OCI-LY3 (cell line): ENCODE results near the gene ZNF608.
A peak's percentile ranks its signal among the peaks of the same experiment; 100 is the strongest.

ENCODE experiments used
- H2AFZ ChIP-seq: fragments of 200-600, 300-600 bp; shearing (Covaris generic); 2 replicates; pipeline ENCODE4 v1.6.0; 2014; ENCODE audit warnings: antibody characterized with exemption, low read depth, low read length
- H3K27ac ChIP-seq: fragments of 200-600, 300-600 bp; sonication (generic); 2 replicates; pipeline ENCODE4 v1.5.1; 2014; ENCODE audit warnings: mild to moderate bottlenecking, low read length, moderate library complexity, mixed read lengths
- H3K27me3 ChIP-seq: fragments of 200-600, 300-600 bp; sonication (generic); 2 replicates; pipeline ENCODE4 v1.6.1; 2014; ENCODE audit warnings: low read depth, low read length, mixed read lengths
- H3K36me3 ChIP-seq: fragments of 200-600, 300-600 bp; sonication (generic); replicated peaks from 2 replicates; pipeline ENCODE3; 2014; ENCODE audit warnings: low read depth, low read length, mixed read lengths
- H3K4me1 ChIP-seq: fragments of 300-600, 200-600 bp; sonication (generic); 2 replicates; pipeline ENCODE4 v1.6.1; 2014; ENCODE audit warnings: low read length, mixed read lengths
- H3K4me2 ChIP-seq: fragments of 200-600, 300-600 bp; sonication (generic); 2 replicates; pipeline ENCODE4 v1.6.1; 2014; ENCODE audit warnings: low read length, mixed read lengths
- H3K4me3 ChIP-seq: fragments of 300-600, 200-600 bp; sonication (generic); 2 replicates; pipeline ENCODE4 v1.5.1; 2014; ENCODE audit warnings: antibody characterized with exemption, mild to moderate bottlenecking, low read length, moderate library complexity
- H3K79me2 ChIP-seq: fragments of 300-600, 200-600 bp; shearing (Covaris generic); 2 replicates; pipeline ENCODE4 v1.6.1; 2014; ENCODE audit warnings: mild to moderate bottlenecking, low read length, mixed read lengths
- H3K9ac ChIP-seq: fragments of 300-600, 200-600 bp; shearing (Covaris generic); 2 replicates; pipeline ENCODE4 v1.6.0; 2014; ENCODE audit warnings: mild to moderate bottlenecking, low read length, moderate library complexity
- H3K9me3 ChIP-seq: fragments of 200-600, 300-600 bp; shearing (Covaris generic); 2 replicates; pipeline ENCODE4 v1.6.1; 2014; ENCODE audit warnings: low read length, mixed read lengths; ENCODE audit not compliant: insufficient read depth
- H4K20me1 ChIP-seq: fragments of 200-600, 300-600 bp; sonication (generic); 2 replicates; pipeline ENCODE4 v1.6.1; 2016; ENCODE audit warnings: low read length, mixed read lengths; ENCODE audit not compliant: insufficient read depth
- EZH2phosphoT487 ChIP-seq: fragments of 200-600 bp; shearing (Covaris generic); IDR thresholded peaks from 2 replicates; pipeline ENCODE4 v1.6.1; 2018; ENCODE audit warnings: antibody characterized with exemption, mixed run types, low read depth
- TF ChIP-seq, protein P1 (sequence below): fragments of 200-600, 300-600 bp; sonication (generic); IDR thresholded peaks from 2 replicates; pipeline ENCODE4 v1.5.1; 2014; ENCODE audit warnings: antibody characterized with exemption, low read length, low read depth

The ZNF608 gene

DNA sequence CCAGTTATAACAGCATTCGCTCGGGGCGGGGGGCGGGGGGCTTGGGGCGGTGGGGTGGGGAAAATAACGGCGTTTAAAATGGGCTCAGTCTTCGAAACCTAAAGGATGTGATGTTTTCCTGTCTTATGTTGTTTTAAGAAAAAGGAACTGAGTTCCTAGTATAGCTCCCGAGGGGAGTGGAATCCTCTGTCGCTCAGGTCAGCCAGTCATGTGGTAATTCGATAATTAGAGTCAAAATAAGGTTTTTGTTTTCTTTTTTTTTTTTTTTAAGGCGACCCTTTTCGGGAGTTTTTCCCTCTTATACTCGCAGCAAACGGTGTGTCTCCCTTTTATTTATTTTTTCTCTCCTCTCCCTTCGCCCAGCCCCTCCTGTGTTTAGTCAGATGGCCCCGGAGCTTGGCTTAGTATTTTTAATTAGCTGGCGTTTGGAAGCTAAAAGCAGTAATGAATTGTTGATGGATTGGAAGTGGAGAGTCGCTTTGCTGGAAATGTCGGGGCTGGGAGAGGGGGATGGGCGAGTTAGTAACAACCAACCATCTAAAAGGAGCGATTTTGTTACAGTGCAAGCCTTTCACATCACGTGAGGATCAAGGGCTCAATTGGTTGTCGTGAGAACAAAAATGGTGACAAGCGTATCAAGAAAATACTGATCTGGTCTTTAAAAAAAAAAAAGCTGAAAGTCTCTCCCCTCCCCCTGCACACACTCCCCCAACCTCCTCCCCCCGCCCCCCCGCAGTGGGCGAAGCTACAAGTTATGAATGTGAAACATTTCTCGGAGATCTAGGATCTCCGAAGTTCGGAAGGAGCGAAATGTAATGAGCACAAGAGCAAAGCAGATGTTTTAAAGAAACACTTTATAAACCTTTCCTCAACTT is 714 bp upstream of the ZNF608 start:
- Histone ChIP-seq H3K36me3 (no peaks in the 10 kb centered on the region), H3K9me3 (no peaks in the 10 kb centered on the region), H4K20me1 (no peaks in the 10 kb centered on the region), H3K4me3 (peak overlapping the region; percentile 87), H3K27ac (peak overlapping the region; percentile 95), H3K4me1 (peaks cover 38% of the 10 kb centered on the region), H3K9ac (peak overlapping the region; percentile 98), H3K4me2 (peak overlapping the region; percentile 97), H3K27me3 (no peaks in the 10 kb centered on the region), H3K79me2 (no peaks in the 10 kb centered on the region), H2AFZ (peak overlapping the region; percentile 84; the same call in 1 of the 2 replicates)
- TF ChIP-seq, protein P1, sequence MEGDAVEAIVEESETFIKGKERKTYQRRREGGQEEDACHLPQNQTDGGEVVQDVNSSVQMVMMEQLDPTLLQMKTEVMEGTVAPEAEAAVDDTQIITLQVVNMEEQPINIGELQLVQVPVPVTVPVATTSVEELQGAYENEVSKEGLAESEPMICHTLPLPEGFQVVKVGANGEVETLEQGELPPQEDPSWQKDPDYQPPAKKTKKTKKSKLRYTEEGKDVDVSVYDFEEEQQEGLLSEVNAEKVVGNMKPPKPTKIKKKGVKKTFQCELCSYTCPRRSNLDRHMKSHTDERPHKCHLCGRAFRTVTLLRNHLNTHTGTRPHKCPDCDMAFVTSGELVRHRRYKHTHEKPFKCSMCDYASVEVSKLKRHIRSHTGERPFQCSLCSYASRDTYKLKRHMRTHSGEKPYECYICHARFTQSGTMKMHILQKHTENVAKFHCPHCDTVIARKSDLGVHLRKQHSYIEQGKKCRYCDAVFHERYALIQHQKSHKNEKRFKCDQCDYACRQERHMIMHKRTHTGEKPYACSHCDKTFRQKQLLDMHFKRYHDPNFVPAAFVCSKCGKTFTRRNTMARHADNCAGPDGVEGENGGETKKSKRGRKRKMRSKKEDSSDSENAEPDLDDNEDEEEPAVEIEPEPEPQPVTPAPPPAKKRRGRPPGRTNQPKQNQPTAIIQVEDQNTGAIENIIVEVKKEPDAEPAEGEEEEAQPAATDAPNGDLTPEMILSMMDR = no peak
- no peak for TF ChIP-seq EZH2phosphoT487

DNA sequence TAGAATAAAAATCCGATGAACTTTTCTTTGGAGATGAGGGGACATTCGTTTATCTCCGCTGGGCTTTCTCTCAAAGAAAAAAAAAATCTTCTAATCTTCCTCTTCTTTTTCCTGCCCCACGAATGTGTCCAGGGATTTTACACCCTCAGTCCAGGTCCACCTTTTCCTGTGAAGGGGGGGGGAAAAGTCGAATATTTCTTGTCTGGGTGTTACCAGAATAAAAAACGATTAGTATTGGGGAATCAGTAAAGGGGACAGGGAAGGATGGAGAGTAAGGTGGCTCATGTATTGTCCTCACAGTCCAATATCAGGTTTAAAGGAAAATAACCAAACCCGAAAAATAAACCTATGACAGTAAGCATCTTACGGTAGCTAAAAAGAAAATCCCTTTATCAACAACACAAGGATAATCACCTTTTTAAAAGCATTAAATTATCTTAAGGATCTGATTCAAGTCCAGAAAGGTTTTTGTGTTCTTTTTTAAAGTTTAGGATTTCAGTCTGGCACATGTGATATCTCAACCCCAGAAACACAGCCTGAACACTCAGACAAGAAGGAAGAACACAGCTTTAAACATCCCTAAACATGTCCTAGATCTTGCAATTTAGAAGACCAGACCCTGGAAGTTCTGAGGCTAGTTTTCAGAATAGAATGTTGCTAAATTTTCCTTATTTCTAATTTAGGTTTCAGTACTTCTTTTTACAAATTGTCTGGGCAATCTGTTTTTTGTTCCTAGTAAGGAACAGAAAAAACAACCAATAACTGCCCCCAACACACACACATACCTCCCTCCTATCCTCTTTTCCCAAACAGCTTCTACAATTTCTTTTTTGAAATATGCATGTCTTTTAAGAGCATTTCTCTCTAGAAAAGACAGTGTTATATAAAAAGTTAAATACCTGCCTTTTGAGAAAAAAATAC is 1.2 kb downstream of the ZNF608 start:
- H3K79me2 ChIP-seq = no peaks in the 10 kb centered on the region

DNA sequence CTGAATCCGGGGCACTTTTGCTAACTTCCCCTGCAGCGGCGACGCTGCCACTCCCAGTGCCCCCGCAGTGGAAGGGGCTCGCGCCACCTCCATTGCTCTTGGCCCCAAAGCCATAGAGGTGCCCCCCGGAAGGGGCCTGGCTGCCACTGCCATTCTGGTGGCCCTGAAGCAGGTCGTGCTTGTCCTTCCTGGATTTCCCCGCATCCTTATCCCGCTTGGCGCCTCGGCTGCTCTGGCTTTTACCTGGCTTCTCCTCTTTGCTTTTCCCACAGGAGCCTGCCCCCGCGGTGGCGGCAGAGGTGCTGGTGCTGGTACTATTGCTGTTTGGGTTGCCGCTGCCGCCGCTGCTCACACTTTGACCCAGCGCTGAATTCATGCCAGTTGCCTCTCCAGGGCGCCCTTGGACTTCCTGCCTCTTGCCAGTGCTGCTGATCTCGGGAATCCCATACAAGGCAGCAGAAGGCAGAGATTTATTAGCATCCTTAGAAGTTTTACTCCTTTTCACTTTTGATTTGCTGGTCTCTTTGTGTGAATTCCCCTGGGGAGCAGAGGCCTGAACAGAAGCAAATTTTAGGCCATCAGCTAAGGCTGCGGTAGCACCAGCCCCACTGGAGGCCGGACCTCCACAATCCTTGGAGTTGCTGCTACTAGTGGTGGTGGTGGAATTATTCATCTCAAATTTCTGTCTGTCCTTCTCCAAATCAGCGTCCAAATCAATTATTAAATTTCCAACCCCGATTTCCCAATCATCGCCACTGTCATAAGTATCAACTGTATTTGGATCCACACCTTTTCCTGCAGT is 2.1 kb downstream of the ZNF608 start:
- no peak overlapping the region for H3K27ac ChIP-seq
- H3K9me3 ChIP-seq = no peaks in the 10 kb centered on the region
- H3K27me3 ChIP-seq = no peaks in the 10 kb centered on the region
- H3K4me2 ChIP-seq = peak overlapping the region; percentile 90
- H4K20me1 ChIP-seq = no peaks in the 10 kb centered on the region
- peak overlapping the region; percentile 71 for H3K4me3 ChIP-seq
- peaks cover 50% of the 10 kb centered on the region for H3K4me1 ChIP-seq
- H3K9ac ChIP-seq = peak overlapping the region; percentile 44
- H3K79me2 ChIP-seq = no peaks in the 10 kb centered on the region
- TF ChIP-seq EZH2phosphoT487 = no peak
- H2AFZ ChIP-seq = peak overlapping the region; percentile 71; the same call in 1 of the 2 replicates
- H3K36me3 ChIP-seq = no peaks in the 10 kb centered on the region

More for the DNA sequence above, 1.2 kb downstream of the ZNF608 start:
- Histone ChIP-seq H3K27me3 (no peaks in the 10 kb centered on the region), H3K4me3 (peak overlapping the region; percentile 87), H3K9ac (0 out of 2 replicates have a peak overlapping the region, but pooled peaks have one; percentile 76), H3K9me3 (no peaks in the 10 kb centered on the region), H2AFZ (no peak overlapping the region), H3K36me3 (no peaks in the 10 kb centered on the region), H3K27ac (no peak overlapping the region), H3K4me2 (peak overlapping the region; percentile 97), H4K20me1 (no peaks in the 10 kb centered on the region), H3K4me1 (peaks cover 45% of the 10 kb centered on the region)
- TF ChIP-seq, protein P1 = no peak
- TF ChIP-seq EZH2phosphoT487 = no peak

GRCh38 chr5:124743602-124744169 is 2.8 kb downstream of the ZNF608 start:
- Histone ChIP-seq H3K27ac (no peak overlapping the region), H3K27me3 (no peaks in the 10 kb centered on the region), H4K20me1 (no peaks in the 10 kb centered on the region), H3K4me2 (peak overlapping the region; percentile 90), H3K9me3 (no peaks in the 10 kb centered on the region), H2AFZ (peak overlapping the region; percentile 71; the same call in 1 of the 2 replicates), H3K79me2 (no peaks in the 10 kb centered on the region), H3K36me3 (no peaks in the 10 kb centered on the region), H3K4me3 (peak overlapping the region; percentile 71), H3K4me1 (peaks cover 55% of the 10 kb centered on the region), H3K9ac (peak overlapping the region; percentile 44; the same call in 1 of the 2 replicates)
- no peak for TF ChIP-seq EZH2phosphoT487
- TF ChIP-seq, protein P1 = no peak
